K562 (cell line): ENCODE measurements around the gene NOM1. TPM values are rescaled to one million over a fixed set of nuclear protein-coding genes. Genes with fewer than 3 reads are reported as not detected.

Experiments
- ATAC-seq: fragments of 200-7000 bp; cut with Tn5 transposase; 3 replicates; pipeline ENCODE4 v1.9.1; 2020; ENCODE audit warnings: moderate library complexity
- BruUV-seq: library from RNA; stranded (reverse); fragments of 400-500 nt; replicated peaks from 2 replicates; lab custom pipeline; 2021; lab: Mats Ljungman, UMichigan
- CTCF ChIA-PET: fragments of 300-600 bp; formaldehyde crosslinking; extraction: SDS; loops from one replicate; lab custom pipeline; 2021; ENCODE audit warnings: low intra/inter-chr PET ratio; lab: Yijun Ruan, JAX
- POLR2A ChIA-PET: fragments of 300-600, 350-650 bp; sonication (Branson Sonifier 250); formaldehyde crosslinking; extraction: SDS; loops from one replicate; lab custom pipeline; 2021; ENCODE audit warnings: antibody characterized with exemption, inconsistent platforms; lab: Yijun Ruan, JAX
- DNase-seq, 4 experiments: peaks; one replicate each; pipeline versions ENCODE4 v3.0.0 to v3.0.0-alpha.2; 2011 to 2018; ENCODE audit warnings: low spot score in 3 of 4, mixed read lengths in 3 of 4; ENCODE audit errors: extremely low read depth in 1 of 4
- FAIRE-seq: peaks from 2 replicates; lab custom pipeline; 2011; peaks lifted over from hg19 to GRCh38; lab: Jason Lieb, UNC
- H2AFZ ChIP-seq: 2 replicates; pipeline ENCODE4 v1.6.0; 2011; ENCODE audit warnings: low read depth, low read length, control low read depth, inconsistent platforms
- H3K27ac ChIP-seq: fragments of 200-600 bp; 3 replicates; pipeline ENCODE4 v1.8.0; 2011; ENCODE audit warnings: low read depth, mild to moderate bottlenecking, control low read depth, inconsistent platforms, low read length, moderate library complexity, mixed read lengths; ENCODE audit errors: extremely low read depth
- H3K27me3 ChIP-seq, 2 experiments: fragments of 300-600 bp in 1 of 2; 2 replicates in 1 of 2; 3 replicates in 1 of 2; pipeline versions ENCODE4 v1.6.0 to v1.8.0; 2011; ENCODE audit warnings: inconsistent platforms in 2 of 2, low read length in 2 of 2, mild to moderate bottlenecking in 1 of 2, mixed read lengths in 1 of 2, moderate library complexity in 1 of 2; ENCODE audit not compliant: control insufficient read depth in 2 of 2, insufficient read depth in 2 of 2
- H3K36me3 ChIP-seq: fragments of 300-600 bp; 3 replicates; pipeline ENCODE4 v1.8.0; 2011; ENCODE audit warnings: mild to moderate bottlenecking, low read length, inconsistent platforms; ENCODE audit not compliant: control insufficient read depth, insufficient read depth
- H3K4me1 ChIP-seq, 2 experiments: fragments of 200-600 bp in 1 of 2; replicated peaks in 1 of 2; 2 replicates in 1 of 2; 3 replicates in 1 of 2; pipeline versions ENCODE4 v1.5.1 to v1.8.0; 2011; ENCODE audit warnings: inconsistent platforms in 2 of 2, low read length in 2 of 2, mild to moderate bottlenecking in 1 of 2, mixed read lengths in 1 of 2, moderate library complexity in 1 of 2; ENCODE audit not compliant: control insufficient read depth in 2 of 2, insufficient read depth in 2 of 2
- H3K4me2 ChIP-seq: 2 replicates; pipeline ENCODE4 v1.6.1; 2011; ENCODE audit warnings: low read length, control low read depth, inconsistent platforms, mixed read lengths; ENCODE audit not compliant: insufficient read depth
- H3K4me3 ChIP-seq: fragments of 200-600 bp; sonication (generic), shearing (Covaris generic); 2 replicates; pipeline ENCODE4 v1.5.1; 2016; ENCODE audit warnings: control low read depth, inconsistent platforms
- H3K79me2 ChIP-seq: fragments of 200-600 bp; 3 replicates; pipeline ENCODE4 v1.8.0; 2011; ENCODE audit warnings: low read length, inconsistent platforms; ENCODE audit not compliant: control insufficient read depth, insufficient read depth
- H3K9ac ChIP-seq, 2 experiments: 2 replicates each; pipeline versions ENCODE4 v1.6.0 to v1.6.1; 2011; ENCODE audit warnings: low read depth in 2 of 2, low read length in 2 of 2, control low read depth in 1 of 2, inconsistent platforms in 1 of 2, mild to moderate bottlenecking in 1 of 2, mixed read lengths in 1 of 2; ENCODE audit not compliant: insufficient read depth in 1 of 2
- H3K9me1 ChIP-seq: one replicate; pipeline ENCODE4 v1.6.0; 2011; ENCODE audit warnings: inconsistent platforms, mild to moderate bottlenecking, low read length, moderate library complexity; ENCODE audit not compliant: control insufficient read depth, insufficient read depth
- H3K9me3 ChIP-seq: replicated peaks from 2 replicates; pipeline ENCODE4 v1.5.1; 2011; ENCODE audit warnings: low read depth, low read length, inconsistent platforms; ENCODE audit not compliant: control insufficient read depth, insufficient read depth
- H4K20me1 ChIP-seq: replicated peaks from 2 replicates; pipeline ENCODE4 v1.6.1; 2011; ENCODE audit warnings: low read length, inconsistent platforms, mixed read lengths; ENCODE audit not compliant: control insufficient read depth, insufficient read depth
- ATF4 ChIP-seq: fragments of 450-650 bp; formaldehyde crosslinking; IDR thresholded peaks from 2 replicates; pipeline ENCODE4 v1.4.0; 2022; ENCODE audit warnings: mild to moderate bottlenecking, moderate library complexity
- CBX3 ChIP-seq, 2 experiments: IDR thresholded peaks; 1 replicate in 1 of 2; 2 replicates in 1 of 2; pipeline ENCODE4 v1.6.1; 2012; ENCODE audit warnings: inconsistent platforms in 2 of 2, low read length in 2 of 2, borderline replicate concordance in 1 of 2, control low read depth in 1 of 2
- CBX8 ChIP-seq: fragments of 200-600 bp; sonication (generic); IDR thresholded peaks from 2 replicates; pipeline ENCODE4 v1.6.1; 2012; ENCODE audit warnings: borderline replicate concordance, mixed run types, low read depth, mild to moderate bottlenecking, moderate library complexity, mixed read lengths, low read length, control low read depth, inconsistent platforms; ENCODE audit not compliant: poor library complexity, severe bottlenecking; ENCODE audit errors: extremely low read depth
- CCAR2 ChIP-seq: fragments of 200-400 bp; formaldehyde crosslinking; IDR thresholded peaks from 2 replicates; pipeline ENCODE4 v1.6.1; 2017; ENCODE audit warnings: mild to moderate bottlenecking, low read depth, low read length
- ERF ChIP-seq: fragments of 450-650 bp; formaldehyde crosslinking; IDR thresholded peaks from 2 replicates; pipeline ENCODE4 v1.4.0; 2020; ENCODE audit warnings: mild to moderate bottlenecking, mixed read lengths
- ETV6 ChIP-seq, 3 experiments: fragments of 150-350 bp in 1 of 3; sonication (generic) in 1 of 3; formaldehyde crosslinking in 1 of 3; IDR thresholded peaks; 2 replicates each; pipeline versions ENCODE4 v1.6.1 to v1.8.0; 2014 to 2022; ENCODE audit warnings: borderline replicate concordance in 2 of 3, low read depth in 2 of 3, antibody characterized with exemption in 1 of 3, low read length in 1 of 3, mild to moderate bottlenecking in 1 of 3, missing genetic modification reagents in 1 of 3
- PCBP2 ChIP-seq: fragments of 200-400 bp; formaldehyde crosslinking; IDR thresholded peaks from 2 replicates; pipeline ENCODE4 v1.6.1; 2018; ENCODE audit warnings: low read length, low read depth, mild to moderate bottlenecking, moderate library complexity; ENCODE audit not compliant: poor library complexity, severe bottlenecking
- POLR2AphosphoS5 ChIP-seq: IDR thresholded peaks from 2 replicates; pipeline ENCODE4 v1.6.1; 2011; ENCODE audit warnings: mild to moderate bottlenecking, low read depth, low read length, moderate library complexity; ENCODE audit not compliant: control insufficient read depth, insufficient read depth
- POLR2H ChIP-seq: IDR thresholded peaks from 2 replicates; pipeline ENCODE4 v1.6.1; 2016; ENCODE audit warnings: missing genetic modification characterization, low read depth, mild to moderate bottlenecking, control low read depth, missing compliant biosample characterization, moderate library complexity
- PRMT5 ChIP-seq: sonication (generic); formaldehyde crosslinking; IDR thresholded peaks from 2 replicates; pipeline ENCODE4 v1.5.0; 2020; ENCODE audit warnings: missing genetic modification reagents
- STAT5B ChIP-seq: fragments of 250-450 bp; sonication (Bioruptor Pico); IDR thresholded peaks from 2 replicates; pipeline ENCODE4 v1.8.0; 2021; ENCODE audit warnings: mild to moderate bottlenecking, inconsistent platforms
- STAT6 ChIP-seq: sonication (generic); formaldehyde crosslinking; IDR thresholded peaks from 2 replicates; pipeline ENCODE4 v1.8.1; 2023; ENCODE audit warnings: mild to moderate bottlenecking, missing genetic modification reagents
- THAP7 ChIP-seq: fragments of 250-450 bp; sonication (Bioruptor Pico); IDR thresholded peaks from 2 replicates; pipeline ENCODE4 v1.5.0; 2021
- ZC3H11A ChIP-seq: IDR thresholded peaks from 2 replicates; pipeline ENCODE4 v1.6.1; 2012; ENCODE audit warnings: low read depth, low read length, improper control_type of control experiment
- ZNF316 ChIP-seq: fragments of 450-650 bp; IDR thresholded peaks from 2 replicates; pipeline ENCODE4 v1.6.1; 2016
- ZNF764 ChIP-seq: fragments of 250-450 bp; sonication (Bioruptor Pico); IDR thresholded peaks from 2 replicates; pipeline ENCODE4 v1.4.0; 2020; ENCODE audit warnings: low read depth, mild to moderate bottlenecking, moderate library complexity
- ZNF766 ChIP-seq: fragments of 200-800 bp; sonication (Bioruptor generic); conservative IDR thresholded peaks from 2 replicates; pipeline ENCODE4 v1.6.1; 2016; ENCODE audit warnings: missing genetic modification characterization, missing compliant biosample characterization
- ZNF780A ChIP-seq: fragments of 250-450 bp; sonication (Bioruptor Pico); IDR thresholded peaks from 2 replicates; pipeline ENCODE4 v1.5.0; 2021; ENCODE audit warnings: mild to moderate bottlenecking
- WGBS: fragments of 100-300 bp; shearing (Covaris generic); methylation state at CpG from one replicate; pipeline ENCODE4 v1.1.6; 2016; ENCODE audit warnings: low coverage, mixed read lengths; ENCODE audit not compliant: insufficient coverage; ENCODE audit errors: missing lambda C conversion rate; 5-methylcytosine and 5-hydroxymethylcytosine counted together
- in situ Hi-C: fragments of 300-500 bp; cut with MboI; formaldehyde crosslinking; loops from 4 replicates; pipeline ENCODE4 v1.15.0; 2018; ENCODE audit warnings: inconsistent platforms, mixed read lengths
- intact Hi-C: fragments of 100-400 bp; cut with micrococcal nuclease; formaldehyde crosslinking; loops from 2 replicates; pipeline ENCODE4 v1.14.2; 2022
- polyA plus RNA-seq, 8 experiments: library from polyadenylated mRNA; depleted of rRNA in 4 of 8; stranded (reverse) in 5 of 8; unstranded in 3 of 8; fragments of >200 nt; fragmentation: Nextera tagmentation in 2 of 8; fragmentation: Illumina TruSeq in 1 of 8; extraction: Ambion mirVana in 2 of 8; extraction: Trizol in 1 of 8; gene quantifications; 2 replicates each; pipeline versions ENCODE4 v1.2.1 to v1.2.3, GENCODE V29; 2011 to 2014; ENCODE audit warnings: inconsistent platforms in 1 of 8, missing spikeins in 1 of 8
- total RNA-seq, 7 experiments: library from RNA; depleted of rRNA in 6 of 7; stranded (reverse); fragments of >200 nt in 6 of 7; fragmentation: Illumina TruSeq in 2 of 7; extraction: Trizol in 2 of 7; gene quantifications; 2 replicates each; pipeline versions ENCODE4 v1.2.1 to v1.2.3, GENCODE V29; 2011 to 2021; ENCODE audit warnings: low replicate concordance in 1 of 7

The NOM1 gene
- total and polyA plus RNA-seq, 9 of the 15 experiments (the other 6 are each of a cell fraction or from before 2014, with no cell fraction given): 6.8 to 47.3 (median 37.4) TPM

GRCh38 chr7:156979007-156979606, 29.6 kb downstream of the NOM1 start:
- in situ Hi-C loops: no loop called here
- ChIA-PET CTCF (no interaction called here), POLR2A (interaction anchor here (0.5 to 1.3 kb wide), 3 partner anchors 9 to 74 kb away, joined by 3 to 5 read pairs (median 3); no protein-coding TSS in a partner anchor)
- Histone ChIP-seq H3K4me2 (no peak overlapping the region), H3K9ac (no peak overlapping the region), H4K20me1 (no peaks in the 10 kb centered on the region), H3K27ac (no peak overlapping the region), H3K4me1 (no peaks in the 10 kb centered on the region), H3K27me3 (no peaks in the 10 kb centered on the region), H2AFZ (no peak overlapping the region), H3K36me3 (no peaks in the 10 kb centered on the region), H3K9me3 (peaks cover 4% of the 10 kb centered on the region; the same call in 1 of the 2 replicates), H3K79me2 (no peaks in the 10 kb centered on the region), H3K4me3 (no peak overlapping the region), H3K9me1 (no peaks in the 10 kb centered on the region)
- intact Hi-C loops: no loop called here
- no peak for DNase-seq
- FAIRE-seq: no peak
- WGBS: 0% methylated on average over 1 of the region's 1 CpG
- no TSS peak for BruUV-seq
- no peak for ATAC-seq
- no peak for TF ChIP-seq ZNF316
- TF ChIP-seq STAT5B (CRISPR knock-in tag): no peak
- TF ChIP-seq ERF (CRISPR knock-in tag): no peak
- no peak for TF ChIP-seq ZNF766 (CRISPR knock-in tag)
- no peak for TF ChIP-seq ZC3H11A
- TF ChIP-seq PRMT5 (CRISPR knock-in tag): no peak
- TF ChIP-seq POLR2H: no peak
- no peak for TF ChIP-seq CBX8
- no peak for TF ChIP-seq ETV6 (IDR thresholded peaks at IDR 0.05; ENCODE audit: borderline replicate concordance in 1 of 2, low read depth in 2 of 2, low read length in 1 of 2)
- no peak for TF ChIP-seq ETV6 (CRISPR knock-in tag; IDR thresholded peaks at IDR 0.05; ENCODE audit: borderline replicate concordance)
- no peak for TF ChIP-seq POLR2AphosphoS5
- TF ChIP-seq THAP7: no peak
- TF ChIP-seq ATF4 (CRISPR knock-in tag): no peak
- TF ChIP-seq ZNF780A (CRISPR knock-in tag): no peak
- TF ChIP-seq STAT6 (CRISPR knock-in tag): no peak
- no peak for TF ChIP-seq CBX3 (IDR thresholded peaks at IDR 0.05; ENCODE audit: borderline replicate concordance in 1 of 2, low read length in 2 of 2)
- no peak for TF ChIP-seq CCAR2
- no peak for TF ChIP-seq ZNF764
- TF ChIP-seq PCBP2: no peak
